ENCODE measurements around the gene ACP4.
A peak's percentile ranks its signal among the peaks of the same experiment; 100 is the strongest.
"Not testable (repeated sequence)": the region's sequence is repeated elsewhere in the genome, so short reads cannot be mapped to it uniquely, and the experiment has no call there.

The ACP4 gene

GRCh38 chr19:50772476-50772875 is 17.7 kb upstream of the ACP4 start:
- Histone ChIP-seq H3K4me1 (ENCODE audit: control extremely low read depth in 1 of 4, control insufficient read depth in 4 of 4, insufficient read depth in 4 of 4, low read length in 3 of 4) (peaks cover 0 to 10% (median 2%) of the 10 kb centered on the region in 4 experiments), H3K27ac (ENCODE audit: insufficient read depth in 1 of 2, low read depth in 1 of 2, low read length in 2 of 2, poor library complexity in 1 of 2, severe bottlenecking in 2 of 2) (no peak overlapping the region), H3K36me3 (ENCODE audit: control insufficient read depth in 4 of 4, insufficient read depth in 4 of 4, low read length in 3 of 4) (no peaks in the 10 kb centered on the region), H3K27me3 (replicated peaks in 2 of 5; ENCODE audit: control insufficient read depth in 4 of 5, insufficient read depth in 5 of 5, low read length in 4 of 5) (peaks cover 0 to 28% (median 7%) of the 10 kb centered on the region in 5 experiments), H3K4me3 (ENCODE audit: control insufficient read depth in 1 of 7, extremely low read depth in 1 of 7, insufficient read depth in 4 of 7, low read depth in 2 of 7, low read length in 6 of 7) (no peak overlapping the region), H3K9me3 (ENCODE audit: control extremely low read depth in 1 of 5, control insufficient read depth in 4 of 5, insufficient read depth in 2 of 5, low read depth in 1 of 5, low read length in 4 of 5) (peaks cover 0 to 11% (median 0%) of the 10 kb centered on the region in 5 experiments)
- 17% methylated on average over 1 of the region's 2 CpGs for WGBS (ENCODE audit: insufficient coverage)
- peak; percentile 25 to 57 (median 55) for DNase-seq
- POLR2A ChIA-PET, result interaction anchor here (1.2 kb wide), 1 partner anchor 10 kb away, joined by 3 read pairs; no protein-coding TSS in a partner anchor
- CTCF ChIA-PET, result no interaction called here

GRCh38 chr19:50772912-50773311 is 17.3 kb upstream of the ACP4 start:
- DNase-seq; H3K4me3 ChIP-seq (ENCODE audit: control insufficient read depth in 1 of 7, extremely low read depth in 1 of 7, insufficient read depth in 4 of 7, low read depth in 2 of 7, low read length in 6 of 7); H3K27ac ChIP-seq (ENCODE audit: insufficient read depth in 1 of 2, low read depth in 1 of 2, low read length in 2 of 2, poor library complexity in 1 of 2, severe bottlenecking in 2 of 2); H3K4me1 ChIP-seq (ENCODE audit: control extremely low read depth in 1 of 4, control insufficient read depth in 4 of 4, insufficient read depth in 4 of 4, low read length in 3 of 4); H3K36me3 ChIP-seq (ENCODE audit: control insufficient read depth in 4 of 4, insufficient read depth in 4 of 4, low read length in 3 of 4): not testable (repeated sequence)
- Histone ChIP-seq H3K9me3 (ENCODE audit: control extremely low read depth in 1 of 5, control insufficient read depth in 4 of 5, insufficient read depth in 2 of 5, low read depth in 1 of 5, low read length in 4 of 5) (peaks cover 0 to 12% (median 0%) of the 10 kb centered on the region in 5 experiments), H3K27me3 (replicated peaks in 2 of 5; ENCODE audit: control insufficient read depth in 4 of 5, insufficient read depth in 5 of 5, low read length in 4 of 5) (peaks cover 0 to 32% (median 11%) of the 10 kb centered on the region in 5 experiments)
- ChIA-PET POLR2A (interaction anchor here (1.2 kb wide), 1 partner anchor 10 kb away, joined by 3 read pairs; no protein-coding TSS in a partner anchor), CTCF (interaction anchor here (0.6 to 1.5 kb wide), 2 partner anchors 9 to 51 kb away, joined by 3 read pairs; no protein-coding TSS in a partner anchor)
- WGBS (ENCODE audit: insufficient coverage), result 100% methylated on average over 2 of the region's 3 CpGs

GRCh38 chr19:50773454-50773853 is 16.8 kb upstream of the ACP4 start:
- Histone ChIP-seq H3K27me3 (replicated peaks in 2 of 5; ENCODE audit: control insufficient read depth in 4 of 5, insufficient read depth in 5 of 5, low read length in 4 of 5) (peaks cover 0 to 37% (median 15%) of the 10 kb centered on the region in 5 experiments), H3K9me3 (ENCODE audit: control extremely low read depth in 1 of 5, control insufficient read depth in 4 of 5, insufficient read depth in 2 of 5, low read depth in 1 of 5, low read length in 4 of 5) (peaks cover 0 to 12% (median 0%) of the 10 kb centered on the region in 5 experiments)
- DNase-seq; H3K27ac ChIP-seq (ENCODE audit: insufficient read depth in 1 of 2, low read depth in 1 of 2, low read length in 2 of 2, poor library complexity in 1 of 2, severe bottlenecking in 2 of 2); H3K4me1 ChIP-seq (ENCODE audit: control extremely low read depth in 1 of 4, control insufficient read depth in 4 of 4, insufficient read depth in 4 of 4, low read length in 3 of 4); H3K4me3 ChIP-seq (ENCODE audit: control insufficient read depth in 1 of 7, extremely low read depth in 1 of 7, insufficient read depth in 4 of 7, low read depth in 2 of 7, low read length in 6 of 7); H3K36me3 ChIP-seq (ENCODE audit: control insufficient read depth in 4 of 4, insufficient read depth in 4 of 4, low read length in 3 of 4): not testable (repeated sequence)
- POLR2A ChIA-PET, result interaction anchor here (1.2 kb wide), 1 partner anchor 9 kb away, joined by 3 read pairs; no protein-coding TSS in a partner anchor
- 71% methylated on average over 5 of the region's 7 CpGs for WGBS (ENCODE audit: insufficient coverage)
- CTCF ChIA-PET, result interaction anchor here (0.6 to 1.5 kb wide), 2 partner anchors 9 to 51 kb away, joined by 3 read pairs; no protein-coding TSS in a partner anchor

- Histone ChIP-seq H3K27ac (ENCODE audit: insufficient read depth in 1 of 2, low read depth in 1 of 2, low read length in 2 of 2, poor library complexity in 1 of 2, severe bottlenecking in 2 of 2) (no peak overlapping the region), H3K27me3 (replicated peaks in 2 of 5; ENCODE audit: control insufficient read depth in 4 of 5, insufficient read depth in 5 of 5, low read length in 4 of 5) (peaks cover 4 to 64% (median 29%) of the 10 kb centered on the region in 5 experiments), H3K9me3 (ENCODE audit: control extremely low read depth in 1 of 5, control insufficient read depth in 4 of 5, insufficient read depth in 2 of 5, low read depth in 1 of 5, low read length in 4 of 5) (peaks cover 0 to 12% (median 0%) of the 10 kb centered on the region in 5 experiments), H3K36me3 (ENCODE audit: control insufficient read depth in 4 of 4, insufficient read depth in 4 of 4, low read length in 3 of 4) (no peaks in the 10 kb centered on the region), H3K4me1 (ENCODE audit: control extremely low read depth in 1 of 4, control insufficient read depth in 4 of 4, insufficient read depth in 4 of 4, low read length in 3 of 4) (peaks cover 0 to 8% (median 3%) of the 10 kb centered on the region in 4 experiments), H3K4me3 (ENCODE audit: control insufficient read depth in 1 of 7, extremely low read depth in 1 of 7, insufficient read depth in 4 of 7, low read depth in 2 of 7, low read length in 6 of 7) (no peak overlapping the region)
- WGBS (ENCODE audit: insufficient coverage), result 89% methylated on average over 4 of the region's 5 CpGs
- ChIA-PET CTCF (interaction anchor here (1.4 to 7.5 kb wide), 2 partner anchors 70 to 73 kb away, joined by 5 to 36 read pairs; no protein-coding TSS in a partner anchor), POLR2A (no interaction called here)
- DNase-seq, result no peak
Measured at GRCh38 chr19:50776131-50776530, 14.1 kb upstream of the ACP4 start.

- H3K27me3 ChIP-seq (replicated peaks in 2 of 5; ENCODE audit: control insufficient read depth in 4 of 5, insufficient read depth in 5 of 5, low read length in 4 of 5), result peaks cover 4 to 74% (median 29%) of the 10 kb centered on the region in 5 experiments
- WGBS (ENCODE audit: insufficient coverage), result 20% methylated on average over 1 of the region's 4 CpGs
- H3K4me1 ChIP-seq (ENCODE audit: control extremely low read depth in 1 of 4, control insufficient read depth in 4 of 4, insufficient read depth in 4 of 4, low read length in 3 of 4), result peaks cover 0 to 8% (median 3%) of the 10 kb centered on the region in 4 experiments
- CTCF ChIA-PET, result interaction anchor here (0.7 to 7.5 kb wide), 7 partner anchors 44 to 305 kb away, joined by 3 to 36 read pairs (median 4); partner anchors contain the start of gene CLEC11A
- H3K27ac ChIP-seq (ENCODE audit: insufficient read depth in 1 of 2, low read depth in 1 of 2, low read length in 2 of 2, poor library complexity in 1 of 2, severe bottlenecking in 2 of 2), result no peak overlapping the region
- no peak for DNase-seq
- no peak overlapping the region for H3K4me3 ChIP-seq (ENCODE audit: control insufficient read depth in 1 of 7, extremely low read depth in 1 of 7, insufficient read depth in 4 of 7, low read depth in 2 of 7, low read length in 6 of 7)
- POLR2A ChIA-PET, result interaction anchor here (1.0 kb wide), 1 partner anchor 53 kb away, joined by 3 read pairs; no protein-coding TSS in a partner anchor
- peaks cover 0 to 12% (median 0%) of the 10 kb centered on the region in 5 experiments for H3K9me3 ChIP-seq (ENCODE audit: control extremely low read depth in 1 of 5, control insufficient read depth in 4 of 5, insufficient read depth in 2 of 5, low read depth in 1 of 5, low read length in 4 of 5)
- no peaks in the 10 kb centered on the region for H3K36me3 ChIP-seq (ENCODE audit: control insufficient read depth in 4 of 4, insufficient read depth in 4 of 4, low read length in 3 of 4)
Measured at GRCh38 chr19:50777261-50777660, 13.0 kb upstream of the ACP4 start.

- Histone ChIP-seq H3K27me3 (replicated peaks in 2 of 5; ENCODE audit: control insufficient read depth in 4 of 5, insufficient read depth in 5 of 5, low read length in 4 of 5) (peaks cover 4 to 79% (median 29%) of the 10 kb centered on the region in 5 experiments), H3K4me3 (ENCODE audit: control insufficient read depth in 1 of 7, extremely low read depth in 1 of 7, insufficient read depth in 4 of 7, low read depth in 2 of 7, low read length in 6 of 7) (no peak overlapping the region), H3K36me3 (ENCODE audit: control insufficient read depth in 4 of 4, insufficient read depth in 4 of 4, low read length in 3 of 4) (no peaks in the 10 kb centered on the region), H3K4me1 (ENCODE audit: control extremely low read depth in 1 of 4, control insufficient read depth in 4 of 4, insufficient read depth in 4 of 4, low read length in 3 of 4) (peaks cover 0 to 8% (median 3%) of the 10 kb centered on the region in 4 experiments), H3K27ac (ENCODE audit: insufficient read depth in 1 of 2, low read depth in 1 of 2, low read length in 2 of 2, poor library complexity in 1 of 2, severe bottlenecking in 2 of 2) (no peak overlapping the region), H3K9me3 (ENCODE audit: control extremely low read depth in 1 of 5, control insufficient read depth in 4 of 5, insufficient read depth in 2 of 5, low read depth in 1 of 5, low read length in 4 of 5) (peaks cover 0 to 10% (median 0%) of the 10 kb centered on the region in 5 experiments)
- WGBS (ENCODE audit: insufficient coverage), result under 1% methylated on average over 22 of the region's 30 CpGs
- DNase-seq, result peak; percentile 36 to 70 (median 56)
- ChIA-PET CTCF (interaction anchor here (0.7 to 7.5 kb wide), 6 partner anchors 53 to 305 kb away, joined by 3 to 36 read pairs (median 4); no protein-coding TSS in a partner anchor), POLR2A (interaction anchor here (1.0 kb wide), 1 partner anchor 54 kb away, joined by 3 read pairs; no protein-coding TSS in a partner anchor)
Measured at GRCh38 chr19:50777830-50778303, 12.3 kb upstream of the ACP4 start.
